Right lung (tissue), 10 donors: Measurements from ENCODE around the gene RBBP4. TPM values are rescaled to one million over a fixed set of nuclear protein-coding genes. Genes with fewer than 3 reads are reported as not detected.
"Not testable (repeated sequence)": the region's sequence is repeated elsewhere in the genome, so short reads cannot be mapped to it uniquely, and the experiment has no call there.

Experiments used
- DNase-seq, 2 donors: peaks; one replicate each; pipeline ENCODE4 v3.0.0-alpha.2; 2013
- long read RNA-seq, 8 donors: transcript quantifications; one replicate each; lab custom pipeline, GENCODE V29; 2026
- polyA plus RNA-seq, 5 donors: library from polyadenylated mRNA; unstranded; fragments of 120-200 nt; gene quantifications; one replicate each; pipeline versions ENCODE4 v1.2.1 to v1.2.3, GENCODE V29; 2013; ENCODE audit warnings: inconsistent platforms in 1 of 5, low replicate concordance in 1 of 5; ENCODE audit not compliant: insufficient read length in 5 of 5, insufficient read depth in 1 of 5

RBBP4 gene
- 100 to 1,000 TPM; 237 to 327 (median 302) TPM for polyA plus RNA-seq
- long read RNA-seq, donor 1, full-length matches to known transcripts = 84 of 418 reads
- long read RNA-seq, donor 1, partial matches to known transcripts = 327 of 418 reads
- long read RNA-seq, donor 1, other reads (novel, unspliced or antisense) = 7 of 418 reads
- long read RNA-seq, donor 2, full-length matches to known transcripts = 46 of 46 reads
- long read RNA-seq, donor 2, partial matches to known transcripts = 0 of 46 reads
- long read RNA-seq, donor 2, other reads (novel, unspliced or antisense) = 0 of 46 reads
- long read RNA-seq, donor 3, full-length matches to known transcripts = 78 of 90 reads
- long read RNA-seq, donor 3, partial matches to known transcripts = 12 of 90 reads
- long read RNA-seq, donor 3, other reads (novel, unspliced or antisense) = 0 of 90 reads
- long read RNA-seq, donor 4, full-length matches to known transcripts = 52 of 57 reads
- long read RNA-seq, donor 4, partial matches to known transcripts = 5 of 57 reads
- long read RNA-seq, donor 4, other reads (novel, unspliced or antisense) = 0 of 57 reads
- long read RNA-seq, donor 5, full-length matches to known transcripts = 110 of 141 reads
- long read RNA-seq, donor 5, partial matches to known transcripts = 25 of 141 reads
- long read RNA-seq, donor 5, other reads (novel, unspliced or antisense) = 6 of 141 reads
- long read RNA-seq, donor 6, full-length matches to known transcripts = 76 of 397 reads
- long read RNA-seq, donor 6, partial matches to known transcripts = 321 of 397 reads
- long read RNA-seq, donor 6, other reads (novel, unspliced or antisense) = 0 of 397 reads
- long read RNA-seq, donor 7, full-length matches to known transcripts = 58 of 65 reads
- long read RNA-seq, donor 7, partial matches to known transcripts = 7 of 65 reads
- long read RNA-seq, donor 7, other reads (novel, unspliced or antisense) = 0 of 65 reads
- long read RNA-seq, donor 8, full-length matches to known transcripts = 34 of 34 reads
- long read RNA-seq, donor 8, partial matches to known transcripts = 0 of 34 reads
- long read RNA-seq, donor 8, other reads (novel, unspliced or antisense) = 0 of 34 reads

DNA sequence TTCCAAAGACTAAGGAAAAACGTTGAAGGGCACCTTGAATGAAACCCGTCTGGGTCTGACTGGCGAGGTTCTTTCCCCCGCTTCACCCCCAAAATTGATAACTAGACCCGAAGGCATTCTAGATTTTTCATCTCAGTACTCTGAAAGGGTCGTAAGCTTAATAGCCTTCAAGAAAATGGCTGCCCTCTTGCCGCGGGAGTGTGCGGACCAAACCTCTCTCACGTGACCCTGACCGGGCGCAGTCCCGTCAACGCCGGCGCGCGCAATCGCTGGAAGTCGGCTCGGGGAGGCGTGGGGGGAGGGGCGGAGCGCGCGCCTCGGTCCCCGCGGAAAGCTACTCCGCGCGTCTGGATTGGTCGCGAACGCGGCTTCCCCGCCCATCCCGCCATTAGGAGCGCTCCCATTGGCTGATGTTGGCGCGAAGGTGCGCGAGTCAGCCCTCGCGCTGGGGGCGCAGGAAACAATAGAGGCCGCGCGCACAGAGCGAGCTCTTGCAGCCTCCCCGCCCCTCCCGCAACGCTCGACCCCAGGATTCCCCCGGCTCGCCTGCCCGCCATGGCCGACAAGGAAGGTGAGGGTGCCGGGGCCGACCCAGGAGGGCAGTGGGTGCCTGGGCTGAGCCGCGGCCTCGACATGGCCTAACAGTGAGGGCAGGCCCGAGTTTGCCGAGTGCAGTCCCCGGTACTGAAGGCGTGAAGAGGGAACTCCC lies at the start of gene RBBP4:
Gene RBBP4 (plus strand): TSS at position 457 of the 709 bp plus-strand sequence. CDS start 99 bp downstream, at position 556.
- DNase-seq = peak; percentile 98 to 99

DNA sequence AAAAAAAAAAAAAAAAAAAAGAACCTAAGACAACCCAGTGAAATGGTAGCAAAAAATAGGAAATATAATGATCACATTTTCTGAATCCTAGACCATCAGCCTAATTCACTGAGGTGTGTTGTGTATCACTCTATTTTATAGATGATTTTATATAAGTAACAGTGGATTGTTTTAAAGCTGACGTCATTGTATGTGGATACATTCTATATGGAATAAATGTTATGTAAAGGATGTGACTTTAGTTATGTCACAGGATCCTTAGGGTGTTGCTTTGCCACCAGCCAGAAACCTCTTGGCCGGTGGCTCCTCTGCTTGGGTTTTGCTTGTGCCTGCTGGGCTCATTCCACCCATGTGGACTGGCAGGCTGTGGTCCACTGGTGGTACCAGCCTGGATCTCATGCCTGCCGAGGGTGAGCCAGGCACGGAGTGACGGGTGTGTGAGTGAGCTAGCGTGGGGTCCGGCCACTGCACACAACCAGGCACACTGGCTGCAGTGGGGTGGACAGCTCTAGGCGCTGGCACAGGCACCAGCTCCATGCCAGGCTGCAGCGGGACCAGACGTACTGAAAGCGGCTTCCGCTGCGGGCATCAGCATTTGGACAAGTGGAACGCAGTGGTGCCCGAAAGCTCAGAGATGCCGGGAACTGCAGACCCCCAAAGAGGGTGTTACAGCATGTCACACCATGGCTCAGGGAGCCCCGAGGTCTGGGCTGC lies 45.1 kb upstream of the RBBP4 start:
- DNase-seq = no peak

DNA sequence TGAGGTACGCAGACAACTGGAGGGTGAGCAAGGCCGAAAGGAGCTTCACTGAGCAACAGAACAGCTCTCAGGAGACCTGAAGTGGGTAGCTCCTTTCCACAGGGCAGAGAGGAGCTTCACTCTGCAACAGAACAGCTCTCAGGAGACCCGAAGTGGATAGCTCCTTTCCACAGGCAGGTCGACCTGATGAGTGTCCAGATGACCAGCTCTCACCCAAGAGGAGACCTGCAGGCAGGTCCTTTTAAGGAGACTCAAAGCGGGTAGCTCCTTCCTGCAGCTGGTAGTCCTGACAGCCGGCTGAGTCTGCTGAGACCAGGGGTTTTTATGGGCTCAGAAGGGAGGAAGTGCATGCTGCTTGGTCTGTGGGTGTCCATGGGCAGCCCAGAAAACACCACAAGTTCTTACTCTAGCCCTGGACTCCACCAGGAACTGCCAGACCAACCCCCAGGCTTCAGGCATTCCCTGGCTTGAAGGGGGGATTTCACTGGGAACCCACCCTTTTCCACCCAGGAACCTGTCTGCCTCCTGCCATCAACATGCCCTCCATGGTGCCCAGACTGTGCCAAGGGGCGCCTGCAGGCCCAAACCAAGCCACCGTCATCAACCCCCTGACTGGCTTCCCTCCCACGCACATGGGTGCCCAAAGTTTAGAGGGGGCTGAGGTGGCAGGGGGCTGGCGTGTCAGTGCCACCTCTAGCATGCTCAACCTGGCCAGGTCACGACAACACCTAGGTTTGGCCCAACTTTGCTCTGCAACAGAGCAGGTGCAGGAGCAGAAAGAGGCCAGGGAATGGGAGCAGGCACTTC lies 44.2 kb upstream of the RBBP4 start:
- no peak for DNase-seq

DNA sequence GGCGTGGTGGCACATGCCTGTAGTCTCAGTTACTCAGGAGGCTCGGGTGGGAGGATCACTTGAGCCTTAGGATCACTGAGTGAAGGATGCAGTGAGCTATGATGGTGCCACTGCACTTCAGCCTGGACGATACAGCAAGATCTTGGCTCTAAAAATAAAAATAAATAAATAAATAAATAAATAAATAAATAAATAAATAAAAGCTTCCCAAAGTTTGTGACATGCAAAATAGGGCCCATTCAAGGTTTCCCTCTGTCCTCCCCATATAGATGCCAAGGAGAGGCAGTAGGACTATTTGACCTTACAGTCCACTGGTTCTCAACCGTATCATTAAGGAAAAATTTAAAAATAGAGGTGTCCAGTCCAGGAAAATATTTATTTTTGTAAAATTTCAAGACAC lies 41.8 kb upstream of the RBBP4 start:
- no peak for DNase-seq

DNA sequence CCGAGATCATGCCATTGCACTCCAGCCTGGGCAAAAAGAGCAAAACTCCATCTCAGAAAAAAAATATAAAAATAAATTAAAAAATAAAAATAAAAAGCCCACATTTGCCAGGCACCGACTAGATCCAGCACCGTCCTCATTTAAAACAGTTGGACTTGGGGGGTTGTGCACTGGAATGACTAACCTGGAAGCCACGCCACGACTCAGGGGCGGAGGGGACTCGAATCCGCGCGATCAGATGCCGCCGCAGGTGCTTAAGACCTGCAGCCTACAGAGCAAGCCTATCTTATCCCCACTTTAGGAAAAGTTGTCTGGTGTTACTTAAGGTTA lies 39.2 kb upstream of the RBBP4 start:
- no peak for DNase-seq

DNA sequence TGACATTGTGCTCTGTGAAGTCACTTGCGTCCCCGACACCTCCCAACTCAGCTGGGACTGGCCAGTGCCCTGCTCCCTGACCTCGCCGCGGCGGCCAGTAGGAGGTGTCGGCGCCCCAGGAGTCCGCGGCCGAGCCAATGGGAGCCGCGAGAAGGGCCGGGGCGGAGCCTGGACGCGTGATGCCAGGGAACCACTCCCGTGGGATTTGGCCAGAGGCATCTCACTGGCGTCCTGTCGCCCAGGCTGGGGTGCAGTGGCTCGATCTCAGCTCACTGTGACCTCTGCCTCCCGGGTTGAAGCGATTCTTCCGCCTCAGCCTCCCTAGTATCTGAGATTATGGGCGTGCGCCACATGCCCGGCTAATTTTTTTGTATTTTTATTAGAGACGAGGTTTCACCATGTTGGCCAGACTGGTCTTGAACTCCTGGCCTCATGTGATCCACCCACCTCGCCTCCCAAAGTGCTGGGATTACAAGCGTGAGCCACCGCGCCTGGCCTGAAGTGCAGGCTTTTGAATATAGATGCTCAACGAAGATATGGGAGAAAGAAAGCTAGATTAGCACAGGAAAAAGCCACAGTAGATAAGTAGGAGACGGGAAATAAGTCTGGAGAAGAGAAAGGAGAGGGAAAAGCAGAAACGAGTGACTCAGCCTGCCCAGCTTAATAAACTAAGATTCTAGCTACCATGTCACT lies 38.7 kb upstream of the RBBP4 start:
- peak; percentile 31 to 33 for DNase-seq

DNA sequence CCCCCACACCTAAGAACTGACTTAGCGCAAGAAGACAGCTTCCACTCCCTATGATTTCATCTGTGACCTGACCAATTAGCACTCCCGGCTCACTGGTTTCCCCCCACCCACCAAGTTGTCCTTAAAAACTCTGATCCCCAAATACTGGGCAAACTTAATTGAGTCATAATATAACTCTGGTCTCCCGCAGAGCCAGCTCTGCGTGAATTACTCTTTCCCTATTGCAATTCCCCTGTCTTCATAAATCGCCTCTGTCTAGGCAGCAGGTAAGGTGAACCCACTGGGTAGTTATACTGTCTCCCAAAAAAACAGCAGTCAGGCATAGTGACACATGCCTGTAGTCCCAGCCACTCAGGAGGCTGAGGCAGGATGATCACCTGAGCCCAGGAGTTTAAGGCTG lies 37.5 kb upstream of the RBBP4 start:
- no peak for DNase-seq

DNA sequence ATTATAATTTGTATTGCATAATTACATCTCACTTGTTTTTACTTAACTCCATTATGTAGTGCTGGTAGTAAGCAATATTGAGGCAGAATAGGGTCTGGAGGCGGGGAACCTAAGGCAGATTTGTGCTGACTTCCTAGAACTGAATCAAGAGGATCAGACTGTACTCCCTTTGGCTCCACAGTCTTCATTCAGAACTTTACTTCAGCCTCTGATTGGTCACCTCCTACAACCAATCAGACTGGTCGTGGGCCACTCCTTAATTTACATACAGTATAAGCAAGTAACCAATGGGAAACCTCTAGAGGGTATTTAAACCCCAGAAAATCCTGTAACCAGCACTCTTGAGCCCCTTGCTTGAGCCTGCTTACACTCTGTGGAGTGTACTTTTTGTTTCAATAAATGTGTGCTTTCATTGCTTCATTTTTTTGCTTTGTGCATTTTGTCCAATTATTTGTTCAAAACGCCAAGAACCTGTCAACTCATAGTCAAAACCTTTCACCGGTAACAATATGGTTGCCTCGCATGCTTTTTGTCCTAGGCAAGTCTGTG lies 32.3 kb upstream of the RBBP4 start:
- DNase-seq = no peak

DNA sequence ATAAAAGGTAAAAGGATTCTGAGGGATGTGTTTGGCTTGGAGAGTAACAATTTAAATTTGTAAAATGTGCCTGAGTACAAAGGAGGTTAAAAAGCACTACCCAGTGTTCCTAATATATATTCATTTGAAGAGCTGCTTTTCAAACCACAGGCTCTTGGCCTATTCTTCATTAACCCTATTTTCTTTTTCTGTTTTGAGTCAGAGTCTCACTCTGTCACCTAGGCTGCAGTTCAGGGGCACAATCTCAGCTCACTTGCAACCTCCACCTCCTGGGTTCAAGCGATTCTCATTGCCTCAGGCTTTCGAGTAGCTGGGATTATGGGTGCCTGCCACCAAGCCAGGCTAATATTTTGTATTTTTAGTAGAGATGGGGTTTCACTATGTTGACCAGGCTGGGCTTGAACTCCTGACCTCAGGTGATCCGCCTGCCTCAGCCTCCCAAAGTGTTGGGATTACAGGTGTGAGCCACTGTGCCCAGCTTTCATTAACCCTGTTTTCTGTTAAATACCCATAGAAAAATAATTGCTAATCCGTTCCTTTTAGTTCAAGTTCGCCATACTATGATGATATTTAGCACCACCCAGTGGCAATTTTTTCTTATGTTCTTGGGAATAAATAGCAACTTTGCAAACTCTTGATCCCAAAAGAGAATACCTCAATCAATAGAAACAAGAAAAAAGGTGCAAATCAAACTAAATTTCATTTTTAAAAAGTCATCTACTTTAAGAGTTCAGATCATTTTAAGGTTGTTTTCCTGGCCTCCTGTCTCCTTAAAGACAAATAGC lies 31.1 kb upstream of the RBBP4 start:
- peak in 1 of 2 donors; percentile 12 for DNase-seq

DNA sequence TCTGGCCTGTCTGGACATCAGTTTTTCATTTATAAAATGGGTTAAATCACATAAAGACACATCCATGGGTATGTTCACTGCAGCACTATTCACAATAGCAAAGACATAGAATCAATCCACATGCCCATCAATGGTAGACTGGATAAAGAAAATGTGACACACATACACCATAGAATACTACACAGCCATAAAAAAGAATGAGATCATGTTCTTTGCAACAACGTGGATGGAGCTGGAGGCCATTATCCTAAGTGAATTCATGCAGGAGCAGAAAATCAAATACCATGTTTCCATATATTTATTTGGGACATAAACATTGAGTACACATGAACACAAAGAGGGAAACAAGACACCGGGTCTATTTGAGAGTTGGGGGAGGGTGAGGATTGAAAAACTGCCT lies 28.8 kb upstream of the RBBP4 start:
- DNase-seq = no peak

DNA sequence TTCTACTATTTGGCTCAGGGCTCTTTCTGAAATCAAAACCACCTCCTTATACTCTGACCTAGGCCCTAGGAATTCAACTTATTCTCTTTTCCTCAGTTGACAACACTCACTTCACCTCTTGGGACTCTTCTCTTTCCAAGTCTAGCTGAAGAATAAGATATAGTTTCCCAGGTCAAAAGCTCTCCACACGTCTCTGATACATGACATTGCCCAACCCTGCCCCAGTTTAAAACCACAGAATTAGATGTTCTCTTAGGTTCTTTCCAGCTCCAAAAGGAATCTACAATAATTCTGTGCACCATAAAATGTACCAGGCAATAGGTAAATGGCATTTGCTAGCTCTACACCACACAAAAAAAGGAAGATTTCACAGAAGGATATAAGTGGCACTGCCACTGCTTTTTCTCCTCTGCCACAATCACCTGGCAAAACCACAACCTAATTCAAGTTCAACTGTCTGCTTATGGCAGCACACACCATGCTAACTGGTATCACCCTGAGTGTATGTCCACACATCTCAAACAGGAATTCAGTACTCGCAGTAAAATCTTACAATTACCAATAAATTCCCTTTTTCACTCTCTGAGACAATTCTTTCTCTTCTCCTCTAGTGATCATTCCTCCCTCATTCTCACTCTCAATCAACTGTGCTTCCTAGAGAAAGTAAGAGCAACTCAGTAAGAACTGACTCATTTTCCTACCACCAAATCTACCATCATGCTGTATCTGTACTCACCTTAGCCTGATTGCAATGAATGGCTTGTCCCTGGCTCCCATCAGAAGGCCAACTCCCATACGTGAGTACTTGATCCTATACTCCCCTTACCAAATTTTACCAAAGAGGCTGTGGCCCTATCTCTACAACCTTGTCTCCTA lies 28.0 kb upstream of the RBBP4 start:
- DNase-seq = no peak

DNA sequence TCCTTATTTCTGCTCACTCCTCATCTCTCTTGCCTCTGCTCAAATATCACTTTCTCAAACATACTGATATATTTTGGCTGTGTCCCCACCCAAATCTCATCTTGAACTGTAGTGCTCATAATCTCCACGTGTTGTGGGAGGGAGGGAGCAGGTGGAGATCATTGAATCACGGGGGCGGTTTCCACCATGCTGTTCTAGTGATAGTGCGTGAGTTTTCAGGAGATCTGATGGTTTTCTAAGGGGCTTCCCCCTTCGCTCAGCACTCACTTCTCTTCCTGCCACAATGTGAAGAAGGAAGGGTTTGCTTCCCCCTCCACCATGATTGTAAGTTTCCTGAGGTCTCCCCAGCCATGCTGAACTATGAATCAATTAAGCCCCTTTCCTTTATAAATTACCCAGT lies 27.2 kb upstream of the RBBP4 start:
- no peak for DNase-seq

DNA sequence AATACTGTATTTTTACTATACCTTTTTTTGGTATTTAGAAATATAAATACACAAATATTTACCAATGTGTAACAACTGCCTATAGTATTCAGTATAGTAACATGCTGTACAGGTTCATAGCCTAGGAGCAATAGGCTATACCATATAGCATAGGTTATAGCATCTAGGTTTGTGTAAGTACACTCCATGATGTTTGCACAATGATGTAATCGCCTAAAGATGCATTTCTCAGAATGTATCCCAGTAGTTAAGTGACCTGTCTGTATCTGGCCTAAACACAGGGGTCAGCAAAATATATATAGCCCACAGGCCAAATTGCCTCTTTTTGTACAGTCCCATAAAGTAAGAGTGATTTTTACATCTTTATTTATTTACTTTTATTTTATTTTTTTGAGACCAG lies 24.8 kb upstream of the RBBP4 start:
- no peak for DNase-seq

DNA sequence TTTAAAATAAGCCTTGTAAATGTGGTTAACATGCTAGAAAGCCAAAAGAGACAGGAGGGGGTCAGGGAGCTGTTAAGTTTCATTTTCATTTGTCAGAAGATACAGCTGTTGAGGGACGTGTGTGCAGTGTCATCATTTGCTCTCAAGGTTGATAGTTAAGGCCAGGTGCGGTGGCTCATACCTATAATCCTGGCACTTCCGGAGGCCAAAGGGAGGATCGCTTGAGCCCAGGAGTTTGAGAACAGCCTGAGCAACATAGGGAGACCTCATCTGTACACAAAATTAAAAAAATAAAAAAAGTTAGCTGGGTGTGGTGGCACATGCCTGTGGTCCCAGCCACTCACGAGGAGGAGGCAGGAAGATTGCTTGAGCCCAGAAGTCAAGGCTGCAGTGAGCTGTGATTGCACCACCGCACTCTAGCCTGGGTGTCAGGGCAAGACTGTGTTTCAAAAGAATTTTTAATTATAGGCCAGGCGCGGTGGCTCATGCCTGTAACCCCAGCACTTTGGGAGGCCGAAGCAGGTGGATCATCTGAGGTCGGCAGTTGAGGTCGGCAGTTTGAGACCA lies 23.3 kb upstream of the RBBP4 start:
- DNase-seq = no peak

DNA sequence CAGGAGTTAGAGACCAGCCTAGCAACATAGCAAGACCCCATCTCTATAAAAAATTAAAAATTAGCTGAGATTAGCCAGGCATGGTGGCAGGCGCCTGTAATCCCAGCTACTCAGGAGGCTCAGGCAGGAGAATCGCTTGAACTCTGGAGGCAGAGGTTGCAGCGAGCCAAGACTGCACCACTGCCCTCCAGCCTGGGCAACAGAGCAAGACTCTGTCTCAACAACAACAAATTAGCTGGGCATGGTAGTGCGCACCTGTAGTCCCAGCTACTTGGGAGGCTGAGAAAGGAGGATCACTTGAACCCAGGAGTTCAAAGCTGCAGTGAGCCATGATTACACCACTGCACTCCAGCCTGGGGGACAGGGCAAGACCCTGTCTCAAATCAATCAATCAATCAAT lies 20.8 kb upstream of the RBBP4 start:
- not testable (repeated sequence) for DNase-seq

DNA sequence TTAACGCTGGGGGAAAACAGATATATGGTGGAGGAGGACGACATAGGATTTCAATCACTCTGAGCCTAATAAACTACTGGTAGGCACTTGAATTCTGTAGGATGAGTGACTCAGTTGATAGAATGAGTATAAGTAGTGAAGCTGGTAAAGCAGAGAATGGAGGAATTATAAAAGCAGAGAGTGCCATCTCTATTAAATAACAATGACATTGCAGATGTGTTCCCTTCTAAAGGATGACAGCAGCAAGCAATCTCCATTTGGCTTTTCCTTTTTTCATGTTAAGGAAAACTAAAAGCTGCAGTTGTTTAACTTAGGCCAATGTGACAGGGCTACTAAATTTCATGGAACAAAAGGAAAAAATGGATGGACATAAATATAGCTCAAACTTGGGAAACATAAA lies 18.2 kb upstream of the RBBP4 start:
- DNase-seq = no peak
